Activated gamma-delta T cell treated with Interleukin-2 at 50 U/mL for 16 hours (primary cell): ENCODE data around the gene TSSC4.

ENCODE experiments used
- DNase-seq: peaks from one replicate; pipeline ENCODE4 v3.0.0-alpha.2; 2020

Gene TSSC4

GRCh38 chr11:2387266-2387987 is 13.1 kb upstream of the TSSC4 start:
- peak; percentile 53 for DNase-seq

GRCh38 chr11:2388431-2389376 is 11.8 kb upstream of the TSSC4 start:
- DNase-seq = no peak

GRCh38 chr11:2389377-2390026 is 11.0 kb upstream of the TSSC4 start:
- DNase-seq = no peak

GRCh38 chr11:2390091-2390724 is 10.3 kb upstream of the TSSC4 start:
- DNase-seq = no peak

- no peak for DNase-seq
Observed at GRCh38 chr11:2390725-2391151, 9.8 kb upstream of the TSSC4 start.

GRCh38 chr11:2391181-2391975 is 9.2 kb upstream of the TSSC4 start:
- no peak for DNase-seq

- no peak for DNase-seq
Observed at GRCh38 chr11:2392241-2392959, 8.2 kb upstream of the TSSC4 start.

- no peak for DNase-seq
Observed at GRCh38 chr11:2393111-2393868, 7.3 kb upstream of the TSSC4 start.

GRCh38 chr11:2393941-2394817 is 6.4 kb upstream of the TSSC4 start:
- DNase-seq = no peak

- DNase-seq = no peak
Observed at GRCh38 chr11:2394818-2395105, 5.8 kb upstream of the TSSC4 start.

- no peak for DNase-seq
Observed at GRCh38 chr11:2395211-2395730, 5.3 kb upstream of the TSSC4 start.

GRCh38 chr11:2395856-2396255 is 4.7 kb upstream of the TSSC4 start:
- no peak for DNase-seq

GRCh38 chr11:2396471-2396870 is 4.1 kb upstream of the TSSC4 start:
- DNase-seq = no peak

GRCh38 chr11:2397005-2397404 is 3.5 kb upstream of the TSSC4 start:
- DNase-seq = no peak

- no peak for DNase-seq
Observed at GRCh38 chr11:2398664-2399355, 1.7 kb upstream of the TSSC4 start.

GRCh38 chr11:2399488-2400068 is 972 bp upstream of the TSSC4 start:
- peak; percentile 23 for DNase-seq

GRCh38 chr11:2400762-2401435 is 349 bp downstream of the TSSC4 start:
- no peak for DNase-seq

GRCh38 chr11:2401436-2401984 is 960 bp downstream of the TSSC4 start:
- no peak for DNase-seq
